Type B pancreatic cell (in vitro differentiated cells): Measurements from ENCODE around the gene HS3ST3A1. TPM values are rescaled to one million over a fixed set of nuclear protein-coding genes. Genes with fewer than 3 reads are reported as not detected.

Experiments used
- DNase-seq: peaks from one replicate; pipeline ENCODE4 v3.0.0; 2021; ENCODE audit warnings: mixed read lengths; ENCODE audit not compliant: unreplicated experiment; ENCODE audit errors: extremely low spot score
- H3K27ac Mint-ChIP-seq: 2 replicates; pipeline ENCODE4 v1.8.0; 2021; ENCODE audit warnings: mild to moderate bottlenecking, mixed read lengths
- H3K27me3 Mint-ChIP-seq: 2 replicates; pipeline ENCODE4 v1.8.0; 2021; ENCODE audit warnings: mixed read lengths
- H3K36me3 Mint-ChIP-seq: 2 replicates; pipeline ENCODE4 v1.8.0; 2021; ENCODE audit warnings: mixed read lengths
- H3K4me1 Mint-ChIP-seq: one replicate; pipeline ENCODE4 v1.8.0; 2021; ENCODE audit warnings: mixed read lengths; ENCODE audit not compliant: unreplicated experiment
- H3K4me3 Mint-ChIP-seq: 2 replicates; pipeline ENCODE4 v1.8.0; 2021; ENCODE audit warnings: mild to moderate bottlenecking, mixed read lengths
- H3K9me3 Mint-ChIP-seq: 2 replicates; pipeline ENCODE4 v1.8.0; 2021; ENCODE audit warnings: mixed read lengths
- total RNA-seq: library from RNA; stranded (reverse); gene quantifications from 2 replicates; pipeline ENCODE4 v1.2.1, GENCODE V29; 2021; ENCODE audit warnings: low replicate concordance
- TF ChIP-seq, protein P1 (sequence below): fragments of 200-600 bp; sonication (generic); conservative IDR thresholded peaks from 2 replicates; pipeline ENCODE4 v1.5.0; 2021; ENCODE audit warnings: antibody characterized with exemption, mild to moderate bottlenecking

The HS3ST3A1 gene
- total RNA-seq, 1 donor from 2014 or later: 7.6 TPM

DNA sequence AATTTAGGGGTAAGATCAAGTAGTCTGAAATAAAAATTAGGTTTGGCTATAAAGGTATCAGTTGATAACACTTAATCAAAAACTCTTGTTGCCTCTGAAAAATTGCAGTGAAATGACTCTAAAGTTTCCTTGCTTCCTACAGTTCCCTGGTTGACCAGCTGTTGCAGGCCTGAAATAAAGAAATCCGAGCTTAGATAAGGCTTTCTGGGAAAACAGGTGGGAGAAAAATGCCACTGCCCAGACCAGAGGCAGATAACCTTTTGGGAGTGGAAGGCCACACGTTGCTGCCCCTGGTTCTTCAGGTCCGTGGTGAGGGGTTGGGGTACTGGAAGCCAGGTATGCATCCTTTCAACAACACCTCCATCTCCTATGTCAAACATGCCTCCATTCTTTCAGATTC is 111.3 kb downstream of the HS3ST3A1 start:
- H3K36me3 Mint-ChIP-seq: no peaks in the 10 kb centered on the region
- no peak overlapping the region for H3K4me3 Mint-ChIP-seq
- TF ChIP-seq, protein P1, sequence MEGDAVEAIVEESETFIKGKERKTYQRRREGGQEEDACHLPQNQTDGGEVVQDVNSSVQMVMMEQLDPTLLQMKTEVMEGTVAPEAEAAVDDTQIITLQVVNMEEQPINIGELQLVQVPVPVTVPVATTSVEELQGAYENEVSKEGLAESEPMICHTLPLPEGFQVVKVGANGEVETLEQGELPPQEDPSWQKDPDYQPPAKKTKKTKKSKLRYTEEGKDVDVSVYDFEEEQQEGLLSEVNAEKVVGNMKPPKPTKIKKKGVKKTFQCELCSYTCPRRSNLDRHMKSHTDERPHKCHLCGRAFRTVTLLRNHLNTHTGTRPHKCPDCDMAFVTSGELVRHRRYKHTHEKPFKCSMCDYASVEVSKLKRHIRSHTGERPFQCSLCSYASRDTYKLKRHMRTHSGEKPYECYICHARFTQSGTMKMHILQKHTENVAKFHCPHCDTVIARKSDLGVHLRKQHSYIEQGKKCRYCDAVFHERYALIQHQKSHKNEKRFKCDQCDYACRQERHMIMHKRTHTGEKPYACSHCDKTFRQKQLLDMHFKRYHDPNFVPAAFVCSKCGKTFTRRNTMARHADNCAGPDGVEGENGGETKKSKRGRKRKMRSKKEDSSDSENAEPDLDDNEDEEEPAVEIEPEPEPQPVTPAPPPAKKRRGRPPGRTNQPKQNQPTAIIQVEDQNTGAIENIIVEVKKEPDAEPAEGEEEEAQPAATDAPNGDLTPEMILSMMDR: peak; percentile 38

DNA sequence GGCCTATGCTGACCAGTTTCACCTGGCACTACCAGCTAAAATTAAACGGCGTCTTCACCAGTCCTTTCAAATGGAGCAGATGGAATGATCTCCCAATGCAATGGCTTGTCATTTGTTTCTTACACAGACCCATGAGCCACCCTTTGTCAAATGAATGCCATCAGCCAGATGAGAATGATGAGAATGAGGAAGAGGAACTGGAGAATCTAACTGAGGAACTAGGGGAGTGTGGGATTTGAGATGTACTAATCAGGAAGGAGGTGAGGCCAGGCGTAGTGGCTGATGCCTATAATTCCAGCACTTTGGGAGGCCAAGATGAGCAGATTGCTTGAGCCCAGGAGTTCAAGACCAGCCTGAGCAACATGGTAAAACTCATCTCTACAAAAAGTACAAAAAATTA is 116.4 kb downstream of the HS3ST3A1 start:
- no peaks in the 10 kb centered on the region for H3K4me1 Mint-ChIP-seq
- peaks cover under 1% of the 10 kb centered on the region for H3K36me3 Mint-ChIP-seq
- H3K4me3 Mint-ChIP-seq: no peak overlapping the region
- TF ChIP-seq, protein P1: no peak
- H3K9me3 Mint-ChIP-seq: peaks cover 12% of the 10 kb centered on the region
- no peaks in the 10 kb centered on the region for H3K27me3 Mint-ChIP-seq
- H3K27ac Mint-ChIP-seq: no peak overlapping the region
- no peak for DNase-seq

More for the DNA sequence above, 111.3 kb downstream of the HS3ST3A1 start:
- no peak for DNase-seq
- Mint-ChIP-seq H3K27me3 (no peaks in the 10 kb centered on the region), H3K9me3 (no peaks in the 10 kb centered on the region), H3K27ac (no peak overlapping the region), H3K4me1 (peaks cover 5% of the 10 kb centered on the region)

DNA sequence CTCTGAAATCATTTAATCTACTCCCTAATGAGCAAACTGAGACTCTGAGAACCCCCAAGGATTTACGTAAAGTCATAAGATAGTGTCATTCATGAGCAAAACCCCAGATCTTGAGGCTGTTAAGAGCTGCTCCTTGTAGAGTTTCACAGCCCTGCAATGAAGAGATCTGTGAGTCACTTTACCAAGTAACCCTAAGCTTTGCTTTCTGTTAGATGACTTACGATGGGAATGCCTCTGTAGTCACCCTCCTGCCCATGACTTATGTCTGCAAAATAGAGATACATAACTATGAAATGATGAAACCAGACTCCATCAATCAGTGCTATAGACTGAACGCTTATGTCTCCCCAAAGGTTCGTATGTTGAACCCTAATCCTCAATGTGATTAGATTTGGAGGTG is 117.7 kb downstream of the HS3ST3A1 start:
- TF ChIP-seq, protein P1: no peak
- no peak overlapping the region for H3K27ac Mint-ChIP-seq
- no peak overlapping the region for H3K4me3 Mint-ChIP-seq
- H3K36me3 Mint-ChIP-seq: peaks cover 6% of the 10 kb centered on the region
- no peaks in the 10 kb centered on the region for H3K27me3 Mint-ChIP-seq
- H3K4me1 Mint-ChIP-seq: no peaks in the 10 kb centered on the region
- no peak for DNase-seq
- H3K9me3 Mint-ChIP-seq: peaks cover 19% of the 10 kb centered on the region

DNA sequence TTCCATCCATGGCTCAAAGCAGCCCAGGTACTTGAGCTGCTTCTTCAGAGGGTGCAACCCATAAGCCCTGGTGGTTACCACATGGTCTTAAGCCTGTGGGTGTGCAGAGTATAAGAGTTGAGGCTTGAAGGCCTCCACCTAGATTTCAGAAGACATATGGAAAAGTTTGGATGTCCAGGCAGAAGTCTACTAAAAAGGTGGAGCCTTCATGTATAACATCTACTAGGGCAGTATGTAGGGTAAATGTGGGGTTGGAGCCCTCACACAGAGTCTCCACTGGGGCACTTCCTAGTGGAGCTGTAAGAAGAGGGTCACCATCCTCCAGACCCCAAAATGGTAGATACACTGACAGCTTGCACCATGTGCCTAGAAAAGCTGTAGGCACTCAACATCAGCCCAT is 120.9 kb downstream of the HS3ST3A1 start:
- Mint-ChIP-seq H3K27ac (no peak overlapping the region), H3K4me1 (peaks cover 7% of the 10 kb centered on the region), H3K9me3 (peaks cover 24% of the 10 kb centered on the region), H3K4me3 (no peak overlapping the region), H3K36me3 (peaks cover 6% of the 10 kb centered on the region), H3K27me3 (no peaks in the 10 kb centered on the region)
- TF ChIP-seq, protein P1: no peak
- DNase-seq: no peak

DNA sequence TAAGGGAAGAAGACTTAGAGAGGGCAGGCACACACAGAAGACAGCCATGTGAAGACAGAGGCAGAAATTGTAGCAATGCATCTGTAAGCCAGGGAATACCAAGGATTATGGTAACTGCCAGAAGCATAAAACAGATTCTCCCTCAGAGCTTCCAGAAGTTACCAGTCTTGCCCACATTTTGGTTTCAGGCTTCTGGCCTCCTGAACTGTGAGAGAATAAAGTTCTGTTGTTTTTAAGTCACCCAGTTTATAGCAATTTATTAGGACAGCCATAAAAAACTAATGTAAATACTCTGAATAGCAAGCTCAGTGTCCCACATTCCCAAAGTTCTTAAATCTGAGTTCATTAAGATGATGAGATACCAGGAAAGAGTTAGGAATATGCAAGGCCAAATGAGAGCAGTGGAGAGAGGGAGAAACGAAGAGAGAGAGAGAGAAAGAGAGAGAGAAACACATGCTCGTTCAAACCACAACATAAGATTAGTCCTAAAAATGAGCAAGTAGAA is 123.4 kb downstream of the HS3ST3A1 start:
- H3K27ac Mint-ChIP-seq: no peak overlapping the region
- H3K9me3 Mint-ChIP-seq: peaks cover 29% of the 10 kb centered on the region
- H3K4me3 Mint-ChIP-seq: no peak overlapping the region
- peaks cover 6% of the 10 kb centered on the region for H3K36me3 Mint-ChIP-seq
- DNase-seq: no peak
- peaks cover 12% of the 10 kb centered on the region for H3K4me1 Mint-ChIP-seq
- TF ChIP-seq, protein P1: no peak
- H3K27me3 Mint-ChIP-seq: no peaks in the 10 kb centered on the region

DNA sequence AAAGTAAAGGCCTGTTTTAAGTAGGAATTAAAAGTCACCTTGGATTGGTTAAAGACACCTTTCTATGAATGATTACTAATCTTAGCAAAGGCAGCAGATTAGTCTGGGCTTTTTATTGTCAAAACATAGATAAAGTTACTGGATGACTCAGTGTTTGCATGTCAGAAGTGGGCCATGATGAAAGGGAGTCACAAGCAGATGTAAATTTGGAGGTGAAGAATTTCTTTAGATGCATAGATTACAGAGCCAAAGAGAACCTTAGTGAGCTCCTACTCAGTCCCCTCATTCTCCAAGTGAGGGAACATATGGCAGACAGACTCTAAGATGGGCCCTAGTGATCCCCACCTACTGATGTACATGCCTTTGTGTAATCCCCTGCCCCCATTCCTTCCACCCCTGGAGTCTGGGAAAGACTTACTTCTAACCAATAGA is 124.5 kb downstream of the HS3ST3A1 start:
- Mint-ChIP-seq H3K27me3 (no peaks in the 10 kb centered on the region), H3K4me3 (no peak overlapping the region), H3K27ac (no peak overlapping the region), H3K36me3 (peaks cover 6% of the 10 kb centered on the region), H3K4me1 (peaks cover 12% of the 10 kb centered on the region), H3K9me3 (peaks cover 29% of the 10 kb centered on the region)
- TF ChIP-seq, protein P1: no peak
- DNase-seq: no peak
